ENCODE measurements around the gene GRID2.

GRID2 gene

DNA sequence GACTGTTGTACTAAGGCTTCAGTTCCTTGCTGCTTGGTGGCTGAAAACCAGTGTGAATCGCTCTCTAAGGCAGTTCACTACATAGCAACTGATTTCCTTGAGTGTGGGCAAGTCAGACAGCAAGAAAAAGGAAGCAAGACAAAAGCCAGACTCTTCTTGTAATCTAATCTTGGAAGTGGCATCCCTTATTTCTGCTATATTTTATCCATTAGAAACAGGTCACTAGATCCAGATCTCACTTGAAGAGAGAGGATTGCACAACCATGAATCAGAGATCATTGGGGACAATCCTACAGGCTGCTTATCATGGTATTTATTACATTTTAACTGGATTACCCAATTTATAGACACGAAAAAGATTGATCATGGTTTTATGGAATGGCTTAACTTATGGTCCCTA is 684.5 kb downstream of the GRID2 start:
- DNase-seq = no peak

DNA sequence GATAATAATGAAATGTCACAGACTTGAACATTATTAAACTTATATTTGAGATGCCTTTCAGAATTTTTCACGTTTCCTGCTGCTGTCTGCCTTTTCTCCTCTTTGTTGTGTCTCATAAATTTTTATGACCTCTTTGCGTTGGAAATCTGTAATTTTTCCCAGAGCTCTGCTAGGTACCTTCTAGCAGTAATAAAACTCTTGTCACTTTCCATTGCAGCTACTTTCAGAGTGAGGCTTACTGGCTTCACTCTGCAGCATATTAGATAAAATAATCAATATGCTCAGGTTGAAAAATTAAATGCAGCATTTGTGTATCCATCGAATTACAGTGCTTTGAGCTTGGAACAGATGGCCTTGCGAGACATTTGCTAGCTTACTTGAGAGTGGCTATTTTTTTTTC is 689.0 kb downstream of the GRID2 start:
- DNase-seq = no peak

DNA sequence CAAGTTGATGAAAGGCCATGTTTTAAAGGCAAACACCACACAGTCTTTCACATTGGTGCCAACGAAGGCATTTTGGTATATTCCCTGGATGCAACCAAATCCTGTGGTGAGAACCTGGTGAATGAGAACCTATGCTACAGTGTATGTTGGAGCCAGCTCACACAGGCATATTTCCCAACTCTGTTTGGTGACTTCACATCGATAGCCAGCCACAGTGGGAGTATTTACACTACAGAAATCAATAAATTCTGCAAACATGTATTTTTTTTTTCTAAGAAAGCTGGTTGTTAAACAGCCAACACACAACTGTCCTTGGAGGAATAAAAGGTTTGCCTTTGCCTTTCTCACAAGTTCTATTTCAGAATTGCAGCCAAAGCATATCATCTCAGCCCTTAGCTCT is 691.0 kb downstream of the GRID2 start:
- no peak for DNase-seq

DNA sequence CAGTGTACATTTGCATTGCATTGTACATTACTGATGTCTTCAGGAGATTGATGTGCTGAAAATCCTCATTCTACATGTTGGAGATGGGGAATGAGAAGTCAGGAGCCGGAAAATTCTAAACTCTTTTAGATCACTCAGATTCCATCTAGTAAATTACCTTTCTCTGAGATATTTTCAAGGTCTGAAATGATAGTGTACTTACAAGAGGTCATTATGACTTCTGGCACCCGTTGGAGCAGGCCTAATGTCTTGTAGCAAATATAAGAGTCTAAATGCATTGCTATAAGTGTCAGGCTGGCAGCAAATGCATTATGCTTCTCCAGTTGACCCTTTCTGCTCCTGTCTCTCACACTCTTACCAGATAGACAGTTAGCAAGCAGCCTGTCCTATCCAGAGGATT is 692.8 kb downstream of the GRID2 start:
- DNase-seq = no peak

DNA sequence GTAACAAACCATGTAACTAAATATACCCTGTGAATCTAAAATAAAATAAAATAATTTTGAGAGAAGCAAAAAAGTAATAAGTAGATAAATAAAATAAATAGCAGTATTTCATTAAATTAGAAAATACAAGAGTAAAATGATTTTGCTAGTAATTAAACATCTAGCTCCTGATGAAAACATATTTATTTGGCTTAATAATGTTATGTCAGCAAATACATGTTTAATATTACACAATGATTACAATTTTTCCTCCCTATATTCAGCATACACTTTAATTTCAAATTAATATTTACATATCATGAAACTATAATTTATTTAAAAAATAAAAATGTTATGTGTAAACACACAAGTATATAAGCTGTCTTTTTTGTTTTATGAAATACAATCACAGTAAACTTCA is 697.1 kb downstream of the GRID2 start:
- DNase-seq = no peak

DNA sequence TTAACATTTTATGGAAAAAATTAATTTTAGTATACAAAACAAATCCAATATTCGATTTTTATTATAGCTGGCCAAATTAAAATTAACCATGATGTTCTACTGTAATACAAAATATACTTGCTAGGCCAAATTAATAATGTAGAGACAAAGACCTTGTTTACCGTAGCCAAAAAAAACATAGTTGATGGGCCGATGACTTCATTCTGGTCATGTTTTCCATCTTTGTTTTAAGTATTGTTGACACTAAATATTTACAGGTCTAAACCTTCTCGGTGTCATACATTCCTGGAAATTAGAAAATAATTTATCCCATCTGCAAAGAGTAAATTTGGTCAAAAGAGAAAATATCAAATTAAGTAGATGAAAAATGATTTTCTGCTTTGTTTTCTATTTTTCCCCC is 698.5 kb downstream of the GRID2 start:
- no peak for DNase-seq

DNA sequence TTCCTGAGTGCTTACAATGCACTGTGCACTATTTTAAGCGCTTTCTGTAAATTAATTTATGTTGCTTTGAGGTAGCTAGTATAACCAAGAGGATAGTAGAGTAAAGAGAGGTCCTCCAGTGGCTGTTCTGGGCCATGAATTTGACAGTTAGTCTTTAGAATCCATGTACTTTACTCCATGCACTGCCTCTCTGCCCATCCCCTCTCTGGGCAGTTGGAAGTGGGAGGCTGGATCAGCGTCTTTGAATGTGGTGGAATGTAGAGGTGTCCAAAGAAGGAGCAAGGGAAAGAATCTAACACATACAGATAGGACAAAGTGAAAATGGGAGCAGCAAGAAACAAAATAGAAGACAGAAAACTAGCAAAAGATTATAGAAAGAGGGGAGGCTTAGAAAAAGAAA is 712.6 kb downstream of the GRID2 start:
- DNase-seq = no peak

DNA sequence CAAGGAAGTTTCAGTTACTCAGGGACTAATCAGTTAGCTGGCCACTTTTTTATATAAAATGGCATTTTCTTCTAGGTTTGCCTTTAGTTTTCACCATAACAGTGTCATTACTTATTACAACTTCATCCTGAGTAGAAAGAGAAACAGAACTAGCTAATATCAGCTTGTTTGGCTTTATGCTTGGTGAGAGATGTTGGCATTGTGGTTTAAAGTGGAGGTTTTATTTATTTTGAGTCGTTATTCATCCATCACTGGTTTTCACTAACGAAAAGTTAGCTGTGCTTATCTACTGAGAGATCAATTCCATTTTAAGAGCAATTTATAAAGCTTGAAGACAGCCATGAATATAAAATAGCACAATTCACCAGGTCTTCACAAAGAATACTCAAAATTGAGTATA is 714.5 kb downstream of the GRID2 start:
- no peak for DNase-seq

DNA sequence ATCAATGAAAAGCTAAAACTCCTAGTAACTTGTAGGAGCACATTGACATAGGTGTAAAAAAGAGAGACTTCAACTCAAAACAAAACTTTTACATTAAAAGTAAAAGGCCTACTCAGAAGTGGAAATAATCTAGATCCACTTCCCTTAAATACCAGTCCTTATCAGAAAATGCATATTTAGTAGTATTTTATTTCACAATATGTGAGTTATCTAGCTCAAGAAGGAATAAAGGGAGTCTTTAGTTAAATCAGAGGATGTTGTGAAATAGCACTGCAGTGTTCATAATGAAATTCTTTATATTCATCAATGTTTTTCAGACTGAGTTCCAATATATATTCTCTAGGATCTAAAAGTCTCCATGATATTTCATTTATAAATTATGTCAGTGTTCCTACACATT is 715.0 kb downstream of the GRID2 start:
- DNase-seq = no peak

DNA sequence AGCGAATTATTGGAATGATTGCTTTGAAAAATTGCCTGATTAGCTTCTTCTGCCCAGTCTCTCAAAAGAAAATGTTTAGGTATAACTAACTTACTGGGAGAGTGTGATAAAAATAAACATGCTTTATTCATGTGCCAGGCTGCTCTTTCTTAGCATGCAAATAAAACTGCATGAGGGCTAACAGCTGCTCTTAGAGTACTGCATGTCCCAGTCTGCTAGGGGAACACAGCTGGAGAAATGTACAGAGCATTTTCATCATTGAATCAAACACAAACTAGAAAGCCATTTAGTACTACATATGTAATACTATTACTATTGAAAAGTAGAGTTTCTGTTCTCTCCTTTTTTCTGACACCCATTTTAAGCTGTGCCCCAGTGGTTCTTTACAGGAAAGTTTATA is 726.0 kb downstream of the GRID2 start:
- DNase-seq = no peak

DNA sequence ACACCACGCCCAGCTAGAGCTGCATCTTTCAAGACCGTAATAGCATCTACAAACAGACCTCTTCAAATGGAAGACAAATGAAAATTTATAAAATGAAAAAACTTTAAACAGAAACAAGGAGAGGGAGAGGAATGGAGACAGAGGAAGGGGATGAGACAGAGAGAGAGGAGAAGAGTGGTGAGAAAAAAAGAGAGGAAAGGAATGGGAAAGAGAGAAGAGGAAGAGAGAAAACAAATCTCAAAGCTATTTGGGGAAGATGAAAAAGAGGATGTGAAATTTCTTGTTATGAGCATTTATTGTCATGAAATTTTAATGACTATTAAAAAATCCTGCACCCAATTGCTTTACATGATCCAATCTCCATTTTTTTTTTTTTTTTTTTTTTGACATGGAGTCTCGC is 726.9 kb downstream of the GRID2 start:
- no peak for DNase-seq

DNA sequence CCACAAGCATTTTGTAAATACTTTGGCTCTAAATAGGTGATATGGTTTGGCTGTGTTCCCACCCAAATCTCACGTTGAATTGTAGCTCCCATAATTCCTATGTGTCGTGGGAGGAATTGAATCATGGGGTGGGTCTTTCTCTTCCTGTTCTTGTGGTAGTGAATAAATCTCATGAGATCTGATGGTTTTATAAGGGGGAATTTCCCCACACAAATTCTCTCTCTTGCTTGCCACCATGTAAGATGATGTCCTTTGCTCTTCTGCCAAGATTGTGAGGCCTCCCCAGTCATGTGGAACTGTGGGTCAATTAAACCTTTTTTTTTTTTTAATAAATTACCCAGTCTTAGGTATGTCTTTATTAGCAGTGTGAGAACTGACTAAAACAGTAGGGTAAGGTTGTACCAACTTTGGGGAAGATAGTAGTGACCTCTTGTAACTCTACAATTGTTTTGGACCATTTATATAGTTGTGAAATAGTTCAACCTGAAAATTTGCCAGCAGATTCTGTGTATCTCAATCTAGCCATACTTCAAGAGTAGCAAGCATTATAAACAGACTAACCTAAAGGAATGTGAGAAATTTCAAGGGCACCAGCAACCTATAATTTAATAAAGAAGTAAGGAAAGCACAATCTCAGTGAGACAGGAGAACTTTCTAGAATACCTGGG is 727.8 kb downstream of the GRID2 start:
- DNase-seq = no peak

DNA sequence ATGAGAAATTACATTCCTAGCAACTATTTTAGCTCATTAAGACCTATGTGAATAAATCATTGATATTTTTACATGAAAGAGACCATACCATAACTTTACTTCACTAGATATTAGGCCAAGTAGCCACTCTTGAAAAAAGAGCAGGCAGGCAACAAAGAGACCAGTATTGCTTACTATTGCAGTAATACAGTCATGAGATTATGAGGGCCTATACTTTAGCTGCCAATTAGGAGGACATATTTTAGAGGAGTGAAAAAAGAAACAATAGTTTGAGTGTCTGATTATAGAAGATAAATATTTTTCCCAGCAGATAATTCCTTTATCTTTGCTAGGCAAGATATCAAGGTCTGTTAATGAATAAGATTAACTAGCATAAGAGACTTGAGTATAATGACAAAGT is 739.0 kb downstream of the GRID2 start:
- DNase-seq = no peak

DNA sequence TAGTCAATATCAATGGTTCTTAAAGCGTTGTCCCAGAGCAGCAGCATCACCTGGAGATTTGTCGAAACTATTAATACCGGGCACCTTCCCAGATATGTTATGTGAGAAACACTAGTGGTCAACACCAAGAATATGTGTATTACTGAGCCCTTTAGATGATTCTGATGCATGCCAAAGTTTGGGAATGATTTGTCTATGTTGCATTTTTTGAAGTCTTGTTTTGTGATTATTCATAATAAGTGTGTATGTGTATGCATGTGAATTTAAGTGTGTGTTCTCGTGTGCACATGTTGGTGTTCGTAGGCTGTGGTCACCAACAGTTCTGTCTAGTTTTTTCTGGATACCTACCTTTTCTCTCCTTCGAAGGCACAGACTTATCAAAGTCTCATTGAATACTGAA is 749.4 kb downstream of the GRID2 start:
- no peak for DNase-seq

DNA sequence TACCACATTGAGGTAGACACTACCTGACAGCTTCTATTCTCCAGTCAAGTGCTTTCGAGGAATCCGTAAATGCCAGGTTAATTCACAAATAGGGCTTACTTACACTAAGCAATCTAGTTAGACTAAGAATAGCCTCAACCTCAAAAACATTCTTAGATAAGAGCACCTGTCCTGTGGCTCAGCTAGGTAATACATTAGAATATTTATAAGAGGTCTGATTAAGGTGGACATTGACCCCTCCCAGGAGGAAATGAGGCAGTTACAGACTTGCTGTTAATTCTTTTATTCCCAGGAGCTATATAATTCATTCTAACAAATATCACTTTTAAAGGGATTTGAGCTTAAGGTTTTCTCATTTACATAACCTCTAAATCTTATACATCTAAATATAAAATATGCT is 758.1 kb downstream of the GRID2 start:
- no peak for DNase-seq

DNA sequence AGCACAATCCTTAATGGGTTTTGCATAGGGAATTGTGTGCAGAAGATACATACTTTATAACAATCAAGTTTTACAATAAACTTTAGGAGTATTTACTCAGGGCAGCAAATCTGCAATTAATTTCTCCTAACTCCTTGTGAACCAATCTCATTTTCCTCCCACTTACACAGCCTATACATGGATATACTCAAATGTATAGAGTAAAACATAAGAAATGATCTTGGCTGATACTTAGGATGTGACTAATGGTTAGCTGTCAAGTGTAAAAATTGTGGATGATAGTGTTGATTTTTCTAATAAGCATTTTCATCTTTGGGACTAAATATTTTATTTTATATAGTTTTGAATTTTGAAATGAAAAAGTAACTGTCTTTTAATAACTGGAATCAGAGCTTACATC is 759.6 kb downstream of the GRID2 start:
- no peak for DNase-seq

DNA sequence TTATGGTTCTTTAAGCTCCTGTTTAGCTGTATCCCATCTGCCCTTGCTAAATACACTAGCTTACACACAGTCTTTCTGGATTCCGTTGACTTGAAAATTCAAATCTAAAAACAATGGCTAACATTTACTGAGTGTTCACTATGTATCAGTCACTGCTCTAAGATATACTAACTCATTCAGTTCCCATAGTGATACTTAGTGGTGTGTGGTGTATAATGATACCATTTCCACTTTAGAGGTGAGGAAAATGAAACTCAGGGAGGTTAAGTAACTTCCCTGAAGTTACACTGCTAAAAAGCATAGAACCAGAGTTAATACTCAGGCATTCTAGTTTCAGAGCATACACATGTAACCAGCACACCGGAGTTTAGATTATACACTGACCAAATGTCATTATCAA is 762.0 kb downstream of the GRID2 start:
- no peak for DNase-seq

DNA sequence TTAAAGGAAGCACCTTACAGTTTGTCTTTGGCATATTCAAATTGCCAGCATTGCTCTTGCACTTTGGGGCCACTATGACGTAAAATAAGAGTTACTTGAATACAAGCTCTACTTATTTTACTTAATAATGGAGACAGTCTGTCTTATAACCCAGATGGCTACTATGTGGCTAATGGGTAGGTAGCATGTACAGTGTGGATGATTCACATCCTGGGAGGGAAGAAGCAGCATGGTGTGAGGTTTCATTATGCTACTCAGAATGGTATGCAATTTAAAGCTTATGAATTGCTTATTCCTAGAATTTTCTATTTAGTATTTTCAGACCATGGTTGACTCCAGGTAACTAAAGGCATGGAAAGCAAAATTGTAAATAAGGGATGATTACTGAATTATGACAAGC is 763.0 kb downstream of the GRID2 start:
- DNase-seq = no peak

DNA sequence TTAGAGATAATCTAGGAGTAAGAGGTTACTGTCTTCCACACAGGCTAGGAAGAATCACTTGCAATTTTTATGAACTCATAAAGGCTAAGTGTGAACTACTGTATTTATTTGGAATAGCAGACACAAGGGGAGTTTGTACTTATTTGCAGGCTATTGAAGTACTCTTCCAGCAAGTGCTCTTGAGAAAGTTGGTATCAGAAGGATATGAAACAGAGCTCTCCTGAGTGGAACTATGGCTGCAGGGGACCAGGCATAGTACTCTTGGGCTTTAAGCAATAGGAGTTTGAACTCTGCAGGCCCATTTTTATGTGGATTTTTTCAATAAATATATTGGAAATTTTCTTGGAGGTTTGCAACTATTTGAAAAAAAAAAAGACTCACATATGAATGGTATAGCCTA is 768.5 kb downstream of the GRID2 start:
- no peak for DNase-seq

DNA sequence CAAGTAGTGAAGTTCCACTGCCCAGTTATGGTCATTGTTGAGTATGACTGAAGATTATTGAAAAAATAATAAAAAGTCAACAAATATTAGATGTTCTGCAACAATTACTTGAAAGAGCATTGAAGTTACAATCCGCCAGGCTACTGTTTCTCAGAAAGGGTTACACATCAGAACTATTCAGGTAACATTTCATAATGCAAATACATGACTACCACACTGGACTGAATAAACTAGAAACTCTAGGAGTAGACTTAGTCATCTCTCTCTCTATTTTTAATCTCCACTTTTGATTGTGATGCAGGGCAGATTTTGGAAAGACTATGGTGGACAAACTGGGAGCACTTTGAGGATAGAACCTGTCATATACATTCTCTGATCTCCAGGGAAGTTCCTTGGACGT is 776.5 kb downstream of the GRID2 start:
- DNase-seq = no peak

DNA sequence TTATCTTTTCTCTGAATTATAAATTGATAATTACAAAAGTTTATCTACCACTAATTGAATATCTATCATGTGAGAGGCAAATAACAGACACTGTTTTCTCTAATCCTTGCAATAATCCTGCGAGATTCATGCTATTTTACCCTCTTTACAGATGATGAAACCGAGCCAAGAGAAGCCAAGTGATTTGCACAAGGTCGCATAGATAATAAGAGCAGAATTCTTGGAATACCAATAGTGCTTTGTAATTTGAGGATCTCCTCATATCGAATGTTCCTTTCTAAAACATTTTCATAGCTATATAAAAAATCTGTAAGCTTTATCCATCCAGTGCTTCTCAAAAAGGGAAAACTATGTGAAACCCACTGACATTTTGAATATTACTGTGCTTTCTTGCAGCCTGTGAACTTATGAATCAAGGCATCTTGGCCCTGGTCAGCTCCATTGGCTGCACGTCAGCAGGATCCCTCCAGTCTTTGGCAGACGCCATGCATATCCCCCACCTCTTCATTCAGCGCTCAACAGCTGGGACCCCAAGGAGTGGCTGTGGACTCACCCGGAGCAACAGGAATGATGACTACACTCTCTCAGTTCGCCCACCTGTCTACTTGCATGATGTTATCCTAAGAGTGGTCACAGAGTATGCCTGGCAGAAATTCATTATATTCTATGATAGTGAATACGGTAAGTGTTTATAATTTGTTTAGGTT is 781.0 kb downstream of the GRID2 start:
- DNase-seq = no peak

DNA sequence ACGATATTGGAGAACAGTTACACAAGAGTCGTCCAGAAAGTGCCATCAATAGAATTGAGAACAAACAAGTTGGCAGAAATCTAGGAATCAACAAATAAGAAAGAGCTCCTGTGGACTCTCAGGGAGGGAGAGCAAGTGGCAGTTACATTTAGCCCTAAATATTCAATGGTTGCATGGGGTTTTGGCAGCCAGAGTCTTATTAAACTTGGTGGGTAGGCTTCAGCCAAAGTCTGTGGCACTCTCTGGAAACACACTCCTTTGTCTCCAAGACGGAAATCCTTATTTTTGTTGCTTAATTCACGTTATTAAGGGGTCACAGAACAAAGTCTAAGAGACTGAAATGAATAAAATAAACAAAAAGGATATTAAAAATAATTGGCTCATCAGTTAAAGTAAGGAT is 782.6 kb downstream of the GRID2 start:
- DNase-seq = no peak

DNA sequence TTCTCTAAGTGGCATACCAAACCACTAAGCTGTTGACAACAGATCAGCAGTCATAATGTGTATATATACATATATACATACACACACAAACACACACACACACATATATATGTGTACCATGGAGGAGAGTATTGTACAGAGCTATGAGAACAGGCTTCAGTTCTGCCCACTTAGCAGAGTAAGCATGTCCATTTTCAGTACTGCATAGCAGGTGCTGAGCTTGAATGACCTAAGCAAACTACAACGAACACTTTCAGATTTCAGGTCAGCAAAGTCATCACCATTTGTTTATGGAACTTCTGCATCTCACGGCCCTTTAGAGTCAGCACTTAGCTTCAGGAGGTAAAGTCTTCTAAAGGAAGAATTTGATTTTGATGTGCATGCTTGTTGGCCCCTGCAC is 789.0 kb downstream of the GRID2 start:
- DNase-seq = no peak

DNA sequence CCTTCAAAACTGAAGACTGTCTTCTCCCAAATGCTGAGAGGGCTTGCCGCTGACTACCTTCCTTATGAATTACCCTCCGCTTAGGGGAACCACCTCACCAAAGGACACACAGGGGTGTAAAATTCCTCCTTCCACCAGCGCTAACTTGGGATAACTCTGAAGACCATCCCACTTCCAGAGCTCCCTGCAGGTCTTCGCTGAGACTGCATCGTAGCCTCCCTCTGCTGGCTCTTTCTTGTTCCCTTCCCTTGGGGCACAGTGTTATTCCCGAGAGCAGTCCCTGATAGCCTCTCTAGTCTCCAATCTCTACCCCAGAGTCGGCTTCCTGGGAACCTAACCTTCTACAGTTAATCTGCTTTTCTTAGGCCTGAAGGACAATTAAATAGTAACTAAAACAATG is 799.3 kb downstream of the GRID2 start:
- DNase-seq = no peak

DNA sequence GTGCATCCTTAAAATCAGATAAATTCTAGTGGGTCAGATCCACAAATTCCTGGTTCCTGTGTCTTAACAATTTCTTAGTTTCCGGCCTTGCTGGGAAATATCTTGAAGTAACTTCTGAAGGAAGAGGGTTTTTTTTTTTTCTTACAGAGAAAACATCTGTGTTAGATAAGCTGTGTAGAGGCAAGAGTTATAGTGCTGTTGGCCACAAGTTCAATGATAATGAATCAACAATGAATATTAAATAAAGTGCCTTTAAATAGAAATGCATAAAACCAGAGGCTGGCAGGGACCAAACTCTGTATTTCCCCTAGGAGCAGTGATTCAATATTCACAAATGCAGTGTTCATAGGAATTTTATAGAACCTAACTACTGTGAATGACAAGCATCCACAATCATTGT is 812.9 kb downstream of the GRID2 start:
- no peak for DNase-seq
